ENCODE data around the gene RHO. TPM values are rescaled to one million over a fixed set of nuclear protein-coding genes. Genes with fewer than 3 reads are reported as not detected.

Gene RHO
- total RNA-seq, 1 experiment from 2014 or later, result not detected

- no peak overlapping the region for H3T11ph ChIP-seq (ENCODE audit: low read length)
- no peaks in the 10 kb centered on the region; a peak in 1 of 7 replicates for H3K36me3 Mint-ChIP-seq (ENCODE audit: insufficient read depth in 1 of 3, low read depth in 3 of 3)
- 0 out of 5 replicates have a peak, but pooled peaks cover 0 to 2% of the 10 kb centered on the region in 2 experiments for H3K9me3 Mint-ChIP-seq
- no peaks in the 10 kb centered on the region for H4K20me1 ChIP-seq (ENCODE audit: control insufficient read depth, insufficient read depth, insufficient read length)
- H4K91ac ChIP-seq (ENCODE audit: insufficient read length, low read depth, low read length), result no peak overlapping the region
- no CpG with 5 or more reads among the region's 2 CpGs for WGBS (ENCODE audit: extremely low coverage, insufficient read length, low lambda C conversion rate)
- no peak overlapping the region for H3K9ac ChIP-seq (ENCODE audit: extremely low read depth, insufficient read length, low read length)
- no peak overlapping the region for H2BK120ac ChIP-seq (ENCODE audit: low read depth, low read length, poor library complexity, severe bottlenecking)
- H2BK15ac ChIP-seq (ENCODE audit: low read depth, low read length), result no peak overlapping the region
- no peak overlapping the region for H2BK12ac ChIP-seq (ENCODE audit: insufficient read length, low read depth, low read length)
- H3K79me2 ChIP-seq (ENCODE audit: insufficient read depth, low read length), result no peaks in the 10 kb centered on the region
- H3K27me3 Mint-ChIP-seq (ENCODE audit: low read depth), result peaks cover 8% of the 10 kb centered on the region
- H3K27ac ChIP-seq (ENCODE audit: insufficient read length, low read depth, low read length), result no peak overlapping the region
- H2BK20ac ChIP-seq (ENCODE audit: low read depth, low read length, poor library complexity, severe bottlenecking), result no peak overlapping the region
- no peaks in the 10 kb centered on the region for H3K79me1 ChIP-seq (ENCODE audit: insufficient read depth, low read depth, low read length, poor library complexity, severe bottlenecking)
- H3K4me1 ChIP-seq (ENCODE audit: insufficient read depth, low read length), result peaks cover 2% of the 10 kb centered on the region; the same call in 1 of the 2 replicates
- no peaks in the 10 kb centered on the region for H3K23me2 ChIP-seq (ENCODE audit: insufficient read length, low read depth, low read length, poor library complexity, severe bottlenecking)
- H3K14ac ChIP-seq (ENCODE audit: insufficient read depth, low read length), result no peak overlapping the region
- no peak overlapping the region for H3K27ac Mint-ChIP-seq
- no peak overlapping the region for H2BK5ac ChIP-seq (ENCODE audit: insufficient read length, low read length)
- no peak overlapping the region for H3K56ac ChIP-seq (ENCODE audit: insufficient read length, low read depth, low read length)
- no peak overlapping the region for H3K18ac ChIP-seq (ENCODE audit: insufficient read length, low read depth, low read length)
- H3K4me2 ChIP-seq (ENCODE audit: insufficient read depth, insufficient read length, low read length), result no peak overlapping the region
- H3K4me3 Mint-ChIP-seq, result no peak overlapping the region
- H2AFZ ChIP-seq (ENCODE audit: low read length), result no peak overlapping the region
- TF ChIP-seq, protein P1, sequence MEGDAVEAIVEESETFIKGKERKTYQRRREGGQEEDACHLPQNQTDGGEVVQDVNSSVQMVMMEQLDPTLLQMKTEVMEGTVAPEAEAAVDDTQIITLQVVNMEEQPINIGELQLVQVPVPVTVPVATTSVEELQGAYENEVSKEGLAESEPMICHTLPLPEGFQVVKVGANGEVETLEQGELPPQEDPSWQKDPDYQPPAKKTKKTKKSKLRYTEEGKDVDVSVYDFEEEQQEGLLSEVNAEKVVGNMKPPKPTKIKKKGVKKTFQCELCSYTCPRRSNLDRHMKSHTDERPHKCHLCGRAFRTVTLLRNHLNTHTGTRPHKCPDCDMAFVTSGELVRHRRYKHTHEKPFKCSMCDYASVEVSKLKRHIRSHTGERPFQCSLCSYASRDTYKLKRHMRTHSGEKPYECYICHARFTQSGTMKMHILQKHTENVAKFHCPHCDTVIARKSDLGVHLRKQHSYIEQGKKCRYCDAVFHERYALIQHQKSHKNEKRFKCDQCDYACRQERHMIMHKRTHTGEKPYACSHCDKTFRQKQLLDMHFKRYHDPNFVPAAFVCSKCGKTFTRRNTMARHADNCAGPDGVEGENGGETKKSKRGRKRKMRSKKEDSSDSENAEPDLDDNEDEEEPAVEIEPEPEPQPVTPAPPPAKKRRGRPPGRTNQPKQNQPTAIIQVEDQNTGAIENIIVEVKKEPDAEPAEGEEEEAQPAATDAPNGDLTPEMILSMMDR (conservative IDR thresholded peaks at IDR 0.05), result no peak
- H3K4ac ChIP-seq (ENCODE audit: low read depth, low read length), result no peak overlapping the region
- no peaks in the 10 kb centered on the region for H3K9me3 ChIP-seq (ENCODE audit: control insufficient read depth, low read depth, low read length)
- H3K27me3 ChIP-seq (ENCODE audit: insufficient read depth, low read length), result no peaks in the 10 kb centered on the region
- H4K8ac ChIP-seq (replicated peaks; ENCODE audit: insufficient read length, low read depth, low read length), result no peak overlapping the region
- H4K5ac ChIP-seq (ENCODE audit: insufficient read length, low read depth, low read length), result no peak overlapping the region
- no peak overlapping the region for H2AK5ac ChIP-seq (ENCODE audit: insufficient read length, low read length)
- H3K4me1 Mint-ChIP-seq, result peaks cover 32 to 40% of the 10 kb centered on the region in 2 experiments
- DNase-seq, result no peak
- H3K23ac ChIP-seq (ENCODE audit: insufficient read length, low read depth, low read length), result no peak overlapping the region
Measured at GRCh38 chr3:129536374-129536667, 7.9 kb downstream of the RHO start.
